ENCODE measurements around the gene COL23A1. TPM values are rescaled to one million over a fixed set of nuclear protein-coding genes. Genes with fewer than 3 reads are reported as not detected.
A peak's percentile ranks its signal among the peaks of the same experiment; 100 is the strongest.

Gene COL23A1
- total RNA-seq, 1 experiment from 2014 or later = 0.18 TPM

DNA sequence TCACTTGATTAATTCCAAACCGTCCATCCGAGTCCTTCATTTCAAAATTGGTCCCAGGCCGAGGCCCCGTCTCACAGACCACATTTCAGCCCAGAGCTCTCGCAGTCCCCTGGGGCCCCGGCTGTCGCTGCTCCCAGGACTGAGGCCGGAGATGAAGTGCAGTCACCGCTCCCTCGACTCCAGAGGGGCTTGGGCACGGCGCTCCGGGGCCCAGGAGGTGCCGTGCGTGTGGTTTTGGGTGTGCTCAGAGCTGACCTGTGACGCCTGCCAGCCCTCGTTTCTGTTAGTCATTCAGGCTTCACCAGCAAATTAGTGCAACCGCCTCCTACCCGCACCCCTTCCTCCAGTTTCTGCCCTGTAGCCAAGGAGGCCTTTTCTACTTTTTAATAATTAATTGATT, 308.9 kb downstream of the COL23A1 start:
- H3K4me1 ChIP-seq = peaks cover 4% of the 10 kb centered on the region; the same call in 1 of the 2 replicates
- no peak overlapping the region for H3K4me3 ChIP-seq (ENCODE audit: low read depth, low read length)
- no peak overlapping the region for H3K4me3 Mint-ChIP-seq (ENCODE audit: unreplicated experiment)
- H3K9me3 Mint-ChIP-seq (ENCODE audit: unreplicated experiment) = peaks cover 10% of the 10 kb centered on the region
- ChIA-PET POLR2A (interaction anchor here (0.5 kb wide), 1 partner anchor 449 kb away, joined by 8 read pairs; the partner anchor contains the start of gene ZNF354A), CTCF (no interaction called here)
- H3K36me3 Mint-ChIP-seq (ENCODE audit: insufficient read depth, unreplicated experiment) = peaks cover 9% of the 10 kb centered on the region
- intact Hi-C loops (cut with micrococcal nuclease; ENCODE audit: unreplicated experiment) = no loop called here
- H3K36me3 ChIP-seq (ENCODE audit: control insufficient read depth, insufficient read depth, low read length) = no peaks in the 10 kb centered on the region
- BruUV-seq (replicated peaks) = no TSS peak
- TF ChIP-seq, protein P1, sequence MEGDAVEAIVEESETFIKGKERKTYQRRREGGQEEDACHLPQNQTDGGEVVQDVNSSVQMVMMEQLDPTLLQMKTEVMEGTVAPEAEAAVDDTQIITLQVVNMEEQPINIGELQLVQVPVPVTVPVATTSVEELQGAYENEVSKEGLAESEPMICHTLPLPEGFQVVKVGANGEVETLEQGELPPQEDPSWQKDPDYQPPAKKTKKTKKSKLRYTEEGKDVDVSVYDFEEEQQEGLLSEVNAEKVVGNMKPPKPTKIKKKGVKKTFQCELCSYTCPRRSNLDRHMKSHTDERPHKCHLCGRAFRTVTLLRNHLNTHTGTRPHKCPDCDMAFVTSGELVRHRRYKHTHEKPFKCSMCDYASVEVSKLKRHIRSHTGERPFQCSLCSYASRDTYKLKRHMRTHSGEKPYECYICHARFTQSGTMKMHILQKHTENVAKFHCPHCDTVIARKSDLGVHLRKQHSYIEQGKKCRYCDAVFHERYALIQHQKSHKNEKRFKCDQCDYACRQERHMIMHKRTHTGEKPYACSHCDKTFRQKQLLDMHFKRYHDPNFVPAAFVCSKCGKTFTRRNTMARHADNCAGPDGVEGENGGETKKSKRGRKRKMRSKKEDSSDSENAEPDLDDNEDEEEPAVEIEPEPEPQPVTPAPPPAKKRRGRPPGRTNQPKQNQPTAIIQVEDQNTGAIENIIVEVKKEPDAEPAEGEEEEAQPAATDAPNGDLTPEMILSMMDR (IDR thresholded peaks at IDR 0.05; ENCODE audit: insufficient read depth in 1 of 2, low read depth in 1 of 2, low read length in 1 of 2, severe bottlenecking in 1 of 2, unreplicated experiment in 1 of 2) = no peak
- no peaks in the 10 kb centered on the region for H3K27me3 ChIP-seq (replicated peaks; ENCODE audit: control insufficient read depth, insufficient read depth, low read length)
- no peak for DNase-seq
- peaks cover 13% of the 10 kb centered on the region for H3K9me3 ChIP-seq
- H3K27me3 Mint-ChIP-seq (ENCODE audit: insufficient read depth, unreplicated experiment) = peaks cover 6% of the 10 kb centered on the region
- no peak overlapping the region for H3K27ac Mint-ChIP-seq (ENCODE audit: unreplicated experiment)
- H3K4me1 Mint-ChIP-seq (ENCODE audit: low read depth, unreplicated experiment) = no peaks in the 10 kb centered on the region

DNA sequence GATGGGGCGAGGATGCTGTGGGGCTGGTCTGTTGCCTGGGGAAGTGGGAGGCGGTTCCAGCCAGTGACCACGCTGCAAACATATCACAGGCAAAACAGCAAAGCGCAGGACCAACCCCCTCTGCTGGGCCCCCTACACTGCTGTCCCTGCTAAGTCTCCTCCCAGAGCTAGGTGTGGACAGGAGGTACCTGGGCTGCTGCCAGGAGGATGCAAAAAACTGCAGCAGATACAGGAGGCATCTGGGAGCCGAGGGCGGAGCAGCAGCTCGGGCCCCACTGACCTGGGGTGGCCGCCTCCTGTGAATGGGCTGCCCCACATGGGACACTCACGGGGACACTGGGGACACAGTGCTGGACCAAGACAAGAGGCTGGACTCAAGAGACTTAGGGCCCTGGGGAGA, 309.6 kb downstream of the COL23A1 start:
- Mint-ChIP-seq H3K36me3 (ENCODE audit: insufficient read depth, unreplicated experiment) (peaks cover 9% of the 10 kb centered on the region), H3K4me1 (ENCODE audit: low read depth, unreplicated experiment) (no peaks in the 10 kb centered on the region), H3K27me3 (ENCODE audit: insufficient read depth, unreplicated experiment) (peaks cover 6% of the 10 kb centered on the region), H3K4me3 (ENCODE audit: unreplicated experiment) (no peak overlapping the region), H3K27ac (ENCODE audit: unreplicated experiment) (no peak overlapping the region), H3K9me3 (ENCODE audit: unreplicated experiment) (peaks cover 10% of the 10 kb centered on the region)
- Histone ChIP-seq H3K4me3 (ENCODE audit: low read depth, low read length) (no peak overlapping the region), H3K36me3 (ENCODE audit: control insufficient read depth, insufficient read depth, low read length) (no peaks in the 10 kb centered on the region), H3K27me3 (replicated peaks; ENCODE audit: control insufficient read depth, insufficient read depth, low read length) (no peaks in the 10 kb centered on the region), H3K9me3 (peaks cover 20% of the 10 kb centered on the region), H3K4me1 (peaks cover 4% of the 10 kb centered on the region; the same call in 1 of the 2 replicates)
- intact Hi-C loops (cut with micrococcal nuclease; ENCODE audit: unreplicated experiment) = loop anchor here (1.0 kb wide), 2 partner anchors 271 to 310 kb away; partner anchors contain the start of gene COL23A1
- no peak for DNase-seq
- CTCF ChIA-PET = interaction anchor here (0.6 to 1.5 kb wide), 4 partner anchors 173 to 310 kb away, joined by 3 to 4 read pairs (median 3); partner anchors contain the start of gene COL23A1
- TF ChIP-seq, protein P1 (IDR thresholded peaks at IDR 0.05; ENCODE audit: insufficient read depth in 1 of 2, low read depth in 1 of 2, low read length in 1 of 2, severe bottlenecking in 1 of 2, unreplicated experiment in 1 of 2) = no peak
- BruUV-seq (replicated peaks) = no TSS peak
- POLR2A ChIA-PET = no interaction called here

DNA sequence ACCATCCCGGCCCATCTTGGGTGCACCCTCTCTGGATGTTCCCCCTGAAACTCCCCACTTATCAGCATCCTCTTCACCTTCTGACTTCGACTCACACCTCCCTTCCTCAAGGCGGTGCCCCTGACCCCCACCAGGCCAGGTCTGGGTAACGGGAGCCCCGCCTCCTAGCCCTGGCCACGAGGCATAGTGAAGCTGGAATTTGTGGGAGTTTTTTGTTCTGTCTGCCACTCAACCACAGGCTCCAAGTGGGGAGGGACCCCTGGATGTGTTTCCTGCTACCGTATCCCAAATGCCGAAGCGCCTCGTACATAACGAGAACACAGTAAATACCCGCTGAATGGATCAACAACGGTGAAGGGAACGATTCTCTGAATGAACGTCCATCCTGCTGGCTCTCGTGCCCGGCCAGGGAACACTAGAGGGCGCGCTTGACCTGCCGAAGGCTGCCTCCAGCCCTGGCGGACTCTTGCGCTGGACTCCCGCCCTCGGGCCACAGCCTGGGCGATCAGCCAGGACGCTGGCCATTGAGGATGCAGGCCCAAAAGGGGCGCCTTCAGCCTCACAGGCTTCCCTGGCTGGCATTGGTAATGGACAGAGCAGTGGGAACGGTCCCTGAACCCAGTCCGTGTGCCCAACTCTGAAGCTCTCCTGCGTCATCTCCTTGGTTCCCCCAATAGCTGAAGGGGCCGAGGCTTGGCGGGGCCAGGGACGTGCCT, 310.3 kb downstream of the COL23A1 start:
- Histone ChIP-seq H3K4me3 (ENCODE audit: low read depth, low read length) (no peak overlapping the region), H3K27me3 (replicated peaks; ENCODE audit: control insufficient read depth, insufficient read depth, low read length) (no peaks in the 10 kb centered on the region), H3K9me3 (peaks cover 27% of the 10 kb centered on the region), H3K4me1 (peaks cover 4% of the 10 kb centered on the region; the same call in 1 of the 2 replicates), H3K36me3 (ENCODE audit: control insufficient read depth, insufficient read depth, low read length) (no peaks in the 10 kb centered on the region)
- DNase-seq = peak; percentile 80 to 89
- Mint-ChIP-seq H3K4me1 (ENCODE audit: low read depth, unreplicated experiment) (no peaks in the 10 kb centered on the region), H3K9me3 (ENCODE audit: unreplicated experiment) (peaks cover 10% of the 10 kb centered on the region), H3K36me3 (ENCODE audit: insufficient read depth, unreplicated experiment) (peaks cover 9% of the 10 kb centered on the region), H3K27ac (ENCODE audit: unreplicated experiment) (no peak overlapping the region), H3K27me3 (ENCODE audit: insufficient read depth, unreplicated experiment) (peaks cover 6% of the 10 kb centered on the region), H3K4me3 (ENCODE audit: unreplicated experiment) (no peak overlapping the region)
- intact Hi-C loops (cut with micrococcal nuclease; ENCODE audit: unreplicated experiment) = loop anchor here (1.0 kb wide), 2 partner anchors 271 to 310 kb away; partner anchors contain the start of gene COL23A1
- BruUV-seq (replicated peaks) = no TSS peak
- TF ChIP-seq, protein P1 (IDR thresholded peaks at IDR 0.05; ENCODE audit: insufficient read depth in 1 of 2, low read depth in 1 of 2, low read length in 1 of 2, severe bottlenecking in 1 of 2, unreplicated experiment in 1 of 2) = peak; percentile 93 to 96
- ChIA-PET POLR2A (no interaction called here), CTCF (interaction anchor here (0.6 to 1.5 kb wide), 4 partner anchors 173 to 311 kb away, joined by 3 to 4 read pairs (median 3); partner anchors contain the start of gene COL23A1)

Data from Caco-2 (cell line).